Brain microvascular endothelial cell (primary cell): Measurements from ENCODE around the gene GLS.

ENCODE experiments used
- DNase-seq: peaks from one replicate; pipeline ENCODE4 v3.0.0-alpha.2; 2020
- H3K27ac ChIP-seq: fragments of 250-450 bp; sonication (Bioruptor Pico); 2 replicates; pipeline ENCODE4 v1.5.1; 2020; ENCODE audit warnings: mild to moderate bottlenecking, moderate library complexity
- H3K27me3 ChIP-seq: fragments of 250-450 bp; sonication (Bioruptor Pico); replicated peaks from 2 replicates; pipeline ENCODE4 v1.5.1; 2020; ENCODE audit warnings: mild to moderate bottlenecking
- H3K36me3 ChIP-seq: fragments of 250-450 bp; sonication (Bioruptor Pico); replicated peaks from 2 replicates; pipeline ENCODE4 v1.5.1; 2020; ENCODE audit warnings: mild to moderate bottlenecking
- H3K4me3 ChIP-seq: 2 replicates; pipeline ENCODE4 v1.5.1; 2011; ENCODE audit warnings: low read depth, mild to moderate bottlenecking, control low read depth, low read length, moderate library complexity
- CTCF ChIP-seq: IDR thresholded peaks from 2 replicates; pipeline ENCODE4 v1.5.1; 2011; ENCODE audit warnings: low read depth, mild to moderate bottlenecking, moderate library complexity, low read length, control low read depth, inconsistent platforms; ENCODE audit errors: missing control alignments
- in situ Hi-C: cut with HindIII; loops from 2 replicates; pipeline ENCODE4 v1.10.0; 2017; ENCODE audit warnings: low sequenced_read_pairs, low pct_ligation_motif_present

GLS gene

GRCh38 chr2:191010887-191011885 is 130.6 kb downstream of the GLS start:
- in situ Hi-C loops: no loop called here
- no peaks in the 10 kb centered on the region for H3K27me3 ChIP-seq
- no peak for DNase-seq
- H3K4me3 ChIP-seq: no peak overlapping the region
- H3K36me3 ChIP-seq: peaks cover 44% of the 10 kb centered on the region
- no peak overlapping the region for H3K27ac ChIP-seq
- no peak for TF ChIP-seq CTCF

- no peak for TF ChIP-seq CTCF
- H3K4me3 ChIP-seq: peak overlapping the region; percentile 83
- in situ Hi-C loops: no loop called here
- peaks cover 32% of the 10 kb centered on the region for H3K36me3 ChIP-seq
- no peak for DNase-seq
- no peak overlapping the region for H3K27ac ChIP-seq
- no peaks in the 10 kb centered on the region for H3K27me3 ChIP-seq
Observed at GRCh38 chr2:191012346-191012745, 131.7 kb downstream of the GLS start.

GRCh38 chr2:191012845-191013681 is 132.4 kb downstream of the GLS start:
- H3K4me3 ChIP-seq: peak overlapping the region; percentile 83
- peak overlapping the region; percentile 81 for H3K27ac ChIP-seq
- in situ Hi-C loops: no loop called here
- H3K36me3 ChIP-seq: peaks cover 25% of the 10 kb centered on the region
- H3K27me3 ChIP-seq: no peaks in the 10 kb centered on the region
- DNase-seq: no peak
- no peak for TF ChIP-seq CTCF

- Histone ChIP-seq H3K4me3 (peak overlapping the region; percentile 83), H3K27ac (peak overlapping the region; percentile 81), H3K36me3 (peaks cover 20% of the 10 kb centered on the region), H3K27me3 (no peaks in the 10 kb centered on the region)
- in situ Hi-C loops: no loop called here
- no peak for TF ChIP-seq CTCF
- DNase-seq: no peak
Observed at GRCh38 chr2:191013682-191013931, 133.0 kb downstream of the GLS start.

- in situ Hi-C loops: no loop called here
- H3K36me3 ChIP-seq: peaks cover 16% of the 10 kb centered on the region
- H3K4me3 ChIP-seq: peak within 1 kb of the TSS; percentile 83
- no peak for TF ChIP-seq CTCF
- DNase-seq: peak; percentile 88
- H3K27me3 ChIP-seq: no peaks in the 10 kb centered on the region
- peak within 1 kb of the TSS; percentile 81 for H3K27ac ChIP-seq
Observed at GRCh38 chr2:191013932-191014652, 133.5 kb downstream of the GLS start, which contains the start of gene STAT1. Gene STAT1, minus strand, starts transcription at chr2:191014171. Its CDS starts 4,168 bp downstream, at chr2:191010003.
